NOMO-1 (cell line): ENCODE results near the gene IL4.

Experiments used
- DNase-seq, 2 experiments: peaks; one replicate each; lab custom pipeline; 2025; ENCODE audit not compliant: unreplicated experiment in 2 of 2; lab: John Stamatoyannopoulos, UW

IL4 gene

GRCh38 chr5:132669966-132670882 is 3.6 kb upstream of the IL4 start:
- DNase-seq = no peak

DNA sequence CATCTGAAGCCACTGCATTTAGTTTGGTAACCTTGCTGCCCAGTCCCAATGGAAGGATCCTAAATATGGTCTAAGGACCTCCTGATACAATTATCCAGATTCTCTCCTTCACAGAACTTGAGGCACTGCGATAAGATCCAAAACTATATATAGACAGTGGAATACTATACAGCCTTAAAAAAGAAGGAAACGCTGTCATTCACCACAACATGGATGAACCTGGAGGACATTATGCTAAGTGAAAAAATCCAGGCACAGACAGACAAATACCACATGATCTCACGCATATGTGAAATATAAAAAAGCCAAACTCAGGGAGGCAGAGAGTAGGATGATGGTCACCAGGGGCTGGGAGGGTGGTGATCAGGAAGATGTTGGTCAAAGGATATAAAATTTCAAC is 2.8 kb upstream of the IL4 start:
- DNase-seq = no peak

GRCh38 chr5:132673488-132673887 is 301 bp upstream of the IL4 start:
- no peak for DNase-seq

- DNase-seq = no peak
These were observed 1.1 kb downstream of the IL4 start for GRCh38 chr5:132674671-132675506.

DNA sequence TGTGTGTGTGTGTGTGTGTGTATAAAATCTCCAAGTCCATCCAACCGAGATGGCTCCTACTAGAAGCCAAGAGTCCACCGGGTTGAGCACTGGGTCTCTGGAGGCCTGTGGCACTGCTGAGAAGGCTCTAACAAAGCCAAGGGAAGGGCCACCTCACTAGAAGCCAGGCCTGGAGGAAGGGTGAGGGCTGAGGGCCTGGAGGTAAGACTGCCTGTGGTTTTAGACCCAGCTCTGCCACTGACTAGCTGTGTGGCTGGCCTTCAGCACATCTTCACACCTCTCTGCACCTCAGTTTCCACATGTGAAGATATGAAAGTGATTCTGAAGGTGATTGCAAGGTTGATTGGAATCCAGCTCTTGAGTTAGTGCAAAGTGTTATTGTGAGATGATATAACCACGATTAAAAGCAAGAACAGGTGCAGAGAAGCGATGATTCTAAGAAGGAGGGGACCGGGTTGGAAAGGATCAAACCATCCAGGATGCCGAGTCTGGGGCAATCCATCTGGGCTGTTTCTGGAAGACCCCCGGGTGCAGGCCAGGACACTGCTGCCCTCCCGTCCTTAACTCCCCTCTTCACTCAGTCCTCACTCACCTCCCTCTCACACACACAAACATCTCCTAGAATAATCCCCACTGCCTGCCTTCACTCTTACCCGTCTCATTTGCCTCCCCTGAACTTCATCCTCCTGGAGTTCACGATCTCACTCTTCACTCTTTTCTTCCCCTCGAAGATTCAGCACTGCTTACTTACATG is 2.3 kb downstream of the IL4 start:
- DNase-seq = no peak

- DNase-seq = no peak
These were observed 3.4 kb downstream of the IL4 start for GRCh38 chr5:132677191-132677590.

- DNase-seq = no peak
These were observed 4.1 kb downstream of the IL4 start for GRCh38 chr5:132677682-132678400.

GRCh38 chr5:132678735-132679134 is 4.9 kb downstream of the IL4 start:
- DNase-seq = no peak

DNA sequence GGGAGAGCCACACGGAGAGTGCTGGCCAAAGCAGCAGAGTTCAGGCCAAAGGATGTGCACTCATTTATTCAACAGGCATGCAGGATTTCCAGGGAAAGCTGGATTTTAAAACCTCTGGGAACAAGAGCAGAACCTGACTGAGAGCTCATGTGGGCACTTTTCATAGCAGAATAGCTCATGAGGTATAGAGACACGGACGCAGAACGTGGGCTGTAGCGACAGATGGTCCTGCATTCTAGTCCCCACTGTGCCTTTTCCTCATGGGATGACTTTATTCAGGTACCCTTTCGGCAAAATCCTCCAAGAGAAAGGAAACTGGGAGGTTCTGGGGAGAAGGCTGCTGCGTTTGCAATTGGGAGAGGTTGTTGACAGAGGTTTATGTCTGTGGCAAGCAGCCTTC is 5.4 kb downstream of the IL4 start:
- DNase-seq = no peak

- DNase-seq = no peak
These were observed 6.1 kb downstream of the IL4 start for GRCh38 chr5:132679717-132680380.

DNA sequence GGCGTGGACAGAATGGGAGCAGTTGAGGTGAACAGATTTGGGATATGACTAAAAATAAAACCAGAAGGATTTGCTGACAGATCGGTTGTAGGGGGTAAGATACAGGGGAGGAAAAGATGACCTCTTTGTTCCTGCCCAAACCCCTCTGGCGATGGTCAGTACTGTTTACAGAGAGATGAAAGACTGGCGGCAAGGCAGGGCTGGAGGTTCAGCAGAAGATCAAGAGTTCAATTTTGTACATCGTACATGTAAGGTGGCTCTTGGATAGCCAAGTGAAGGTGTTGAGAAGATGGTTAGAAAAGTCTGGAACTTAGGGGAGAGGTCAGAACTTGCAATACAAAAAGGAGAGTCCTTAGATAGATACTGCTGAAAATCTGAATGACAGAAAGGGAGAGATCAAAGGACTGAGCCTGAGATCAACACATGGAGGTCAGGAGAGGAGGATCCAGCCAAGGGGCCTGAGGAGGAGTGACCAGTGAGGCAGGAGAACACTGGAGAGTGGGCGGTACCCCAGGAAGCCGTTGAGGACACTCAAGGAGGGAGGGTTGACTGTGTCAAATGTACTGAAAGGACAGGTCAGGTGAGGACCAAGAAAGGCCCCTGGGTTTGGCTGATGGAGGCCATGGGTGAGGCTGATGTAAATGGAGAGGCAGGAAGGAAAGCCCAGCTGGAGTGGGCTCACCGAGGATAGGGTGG is 7.1 kb downstream of the IL4 start:
- DNase-seq = no peak

DNA sequence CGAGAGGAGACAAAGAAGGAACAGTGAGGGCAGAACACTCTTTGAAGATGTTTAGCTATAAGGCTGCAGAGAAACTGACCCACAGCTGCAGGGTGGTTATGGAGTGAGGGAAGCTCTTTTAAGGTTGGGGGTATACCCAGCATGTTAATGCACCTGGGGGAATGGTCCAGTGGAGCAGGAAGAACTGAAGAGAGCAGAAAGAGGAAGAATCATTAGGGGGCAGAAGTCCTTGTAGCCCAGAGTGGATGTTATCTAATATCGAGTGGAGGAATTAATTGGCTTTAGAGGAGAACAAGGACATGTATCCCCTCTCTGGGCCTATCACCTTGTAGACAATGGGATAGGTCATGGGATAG is 7.7 kb downstream of the IL4 start:
- no peak for DNase-seq

DNA sequence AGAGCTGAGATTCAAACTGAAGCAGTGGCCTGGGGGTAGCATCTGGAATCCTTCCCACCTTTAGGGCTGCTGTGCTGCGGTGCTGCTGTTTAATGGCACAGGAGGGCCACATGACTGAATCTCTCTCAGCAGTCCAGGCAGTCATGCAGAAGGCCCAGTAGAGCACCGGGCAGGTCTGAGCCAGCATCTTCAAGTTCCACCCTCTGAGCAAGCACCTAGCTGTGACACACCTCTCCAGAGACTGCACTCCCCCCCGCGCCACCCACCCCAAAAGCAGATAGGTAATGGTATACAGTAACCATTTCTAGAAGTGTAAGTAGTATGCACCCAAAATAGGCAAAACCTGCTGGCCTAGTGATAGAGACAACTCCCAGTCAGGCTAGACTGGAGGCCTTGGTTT is 8.2 kb downstream of the IL4 start:
- no peak for DNase-seq

DNA sequence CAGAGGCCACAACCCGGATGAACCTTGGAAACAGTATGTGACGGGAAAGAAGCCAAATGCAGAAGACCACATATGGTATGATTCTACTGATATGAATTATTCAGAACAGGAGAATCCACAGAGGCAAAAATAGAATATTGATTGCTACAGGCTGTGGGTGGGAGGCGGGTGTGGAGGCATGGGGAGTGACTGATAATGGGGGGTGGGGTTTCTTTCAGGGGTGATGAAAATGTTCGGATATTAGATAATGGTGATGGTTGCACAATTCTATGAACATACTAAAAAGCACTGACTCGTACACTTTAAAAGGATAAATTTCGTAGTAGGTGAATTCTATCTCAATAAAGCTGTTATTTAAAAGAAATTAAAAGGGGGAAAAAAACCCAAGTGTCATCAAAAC is 10.7 kb downstream of the IL4 start:
- no peak for DNase-seq

- peak in 1 of 2 experiments; percentile 10 for DNase-seq
These were observed 11.3 kb downstream of the IL4 start for GRCh38 chr5:132684922-132685720.

GRCh38 chr5:132686193-132686592 is 12.4 kb downstream of the IL4 start:
- DNase-seq = no peak

GRCh38 chr5:132687995-132688394 is 14.2 kb downstream of the IL4 start:
- DNase-seq = no peak

DNA sequence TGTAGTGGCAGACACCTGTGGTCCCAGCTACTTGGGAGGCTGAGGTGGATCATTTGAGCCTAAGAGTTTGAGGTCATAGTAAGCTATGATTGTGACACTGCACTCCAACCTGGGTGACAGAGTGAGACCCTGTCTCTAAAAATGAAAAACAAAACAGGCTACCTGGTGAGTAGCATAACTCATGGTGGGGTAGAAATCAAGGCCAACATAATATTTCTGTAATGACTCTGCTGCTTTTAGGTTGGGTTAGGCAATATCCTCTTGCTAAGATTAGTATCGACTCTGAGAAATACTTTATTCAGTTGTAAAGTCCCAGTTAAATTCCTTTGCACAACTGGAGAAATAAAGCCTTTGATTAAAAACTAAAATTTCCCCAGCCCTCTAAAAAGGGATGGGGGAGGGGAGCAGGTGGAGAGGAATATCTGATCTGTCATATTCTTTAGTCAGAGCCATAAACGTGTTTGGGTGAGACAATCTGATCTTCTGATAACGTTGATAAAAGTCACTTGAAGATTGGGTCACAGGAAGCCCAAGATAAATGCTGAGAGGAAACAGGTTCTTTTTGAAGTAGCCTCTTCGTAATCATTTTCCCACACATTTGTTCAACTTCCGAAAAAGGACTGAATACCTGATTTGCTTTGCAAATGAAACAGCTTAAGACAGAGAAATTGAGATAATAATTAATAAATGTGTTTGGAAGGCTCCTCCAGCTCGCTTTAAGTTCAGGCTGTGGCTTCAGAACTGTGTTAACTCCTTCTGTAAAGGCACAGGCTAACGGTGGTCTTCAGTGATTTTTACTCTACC is 14.9 kb downstream of the IL4 start:
- peak; percentile 21 to 67 for DNase-seq
